Choroid plexus epithelial cell (primary cell): Measurements from ENCODE around the gene LGI2.

Source experiments
- DNase-seq: peaks from one replicate; pipeline ENCODE4 v3.0.0-alpha.2; 2010; ENCODE audit warnings: low read depth
- H3K4me3 ChIP-seq: 2 replicates; pipeline ENCODE4 v1.5.1; 2011; ENCODE audit warnings: low read depth, mild to moderate bottlenecking, control low read depth, low read length, moderate library complexity
- TF ChIP-seq, protein P1 (sequence below): conservative IDR thresholded peaks from 2 replicates; pipeline ENCODE4 v1.5.1; 2011; ENCODE audit warnings: low read depth, mild to moderate bottlenecking, control low read depth, inconsistent platforms, low read length, moderate library complexity

The LGI2 gene

DNA sequence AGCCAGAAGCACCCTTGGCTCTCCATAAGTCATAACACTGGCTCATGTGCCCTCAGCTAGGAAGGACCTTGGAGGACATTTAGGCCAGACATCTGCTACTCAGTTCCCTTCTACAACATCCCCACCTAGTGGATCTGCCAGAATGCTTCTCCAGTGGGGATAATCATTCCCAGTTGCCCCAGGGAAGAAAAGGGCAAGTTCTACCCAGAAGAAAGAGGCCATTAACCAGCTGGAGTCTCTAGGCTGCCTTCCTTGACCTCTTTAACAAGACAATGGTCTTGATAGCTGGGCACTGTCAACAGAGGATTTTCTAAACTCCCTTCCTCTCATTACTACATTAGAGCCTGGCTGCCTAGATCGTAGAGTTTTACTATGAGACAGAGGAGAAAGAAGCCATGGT lies 42.0 kb downstream of the LGI2 start:
- DNase-seq = peak; percentile 55
- H3K4me3 ChIP-seq = no peak overlapping the region
- TF ChIP-seq, protein P1, sequence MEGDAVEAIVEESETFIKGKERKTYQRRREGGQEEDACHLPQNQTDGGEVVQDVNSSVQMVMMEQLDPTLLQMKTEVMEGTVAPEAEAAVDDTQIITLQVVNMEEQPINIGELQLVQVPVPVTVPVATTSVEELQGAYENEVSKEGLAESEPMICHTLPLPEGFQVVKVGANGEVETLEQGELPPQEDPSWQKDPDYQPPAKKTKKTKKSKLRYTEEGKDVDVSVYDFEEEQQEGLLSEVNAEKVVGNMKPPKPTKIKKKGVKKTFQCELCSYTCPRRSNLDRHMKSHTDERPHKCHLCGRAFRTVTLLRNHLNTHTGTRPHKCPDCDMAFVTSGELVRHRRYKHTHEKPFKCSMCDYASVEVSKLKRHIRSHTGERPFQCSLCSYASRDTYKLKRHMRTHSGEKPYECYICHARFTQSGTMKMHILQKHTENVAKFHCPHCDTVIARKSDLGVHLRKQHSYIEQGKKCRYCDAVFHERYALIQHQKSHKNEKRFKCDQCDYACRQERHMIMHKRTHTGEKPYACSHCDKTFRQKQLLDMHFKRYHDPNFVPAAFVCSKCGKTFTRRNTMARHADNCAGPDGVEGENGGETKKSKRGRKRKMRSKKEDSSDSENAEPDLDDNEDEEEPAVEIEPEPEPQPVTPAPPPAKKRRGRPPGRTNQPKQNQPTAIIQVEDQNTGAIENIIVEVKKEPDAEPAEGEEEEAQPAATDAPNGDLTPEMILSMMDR = peak; percentile 70

- TF ChIP-seq, protein P1 = peak; percentile 13
- H3K4me3 ChIP-seq = no peak overlapping the region
- DNase-seq = no peak
Measured at GRCh38 chr4:24984602-24985532, 45.9 kb downstream of the LGI2 start.

- no peak for DNase-seq
- TF ChIP-seq, protein P1 = no peak
- H3K4me3 ChIP-seq = no peak overlapping the region
Measured at GRCh38 chr4:24980740-24981139, 50.0 kb downstream of the LGI2 start.

DNA sequence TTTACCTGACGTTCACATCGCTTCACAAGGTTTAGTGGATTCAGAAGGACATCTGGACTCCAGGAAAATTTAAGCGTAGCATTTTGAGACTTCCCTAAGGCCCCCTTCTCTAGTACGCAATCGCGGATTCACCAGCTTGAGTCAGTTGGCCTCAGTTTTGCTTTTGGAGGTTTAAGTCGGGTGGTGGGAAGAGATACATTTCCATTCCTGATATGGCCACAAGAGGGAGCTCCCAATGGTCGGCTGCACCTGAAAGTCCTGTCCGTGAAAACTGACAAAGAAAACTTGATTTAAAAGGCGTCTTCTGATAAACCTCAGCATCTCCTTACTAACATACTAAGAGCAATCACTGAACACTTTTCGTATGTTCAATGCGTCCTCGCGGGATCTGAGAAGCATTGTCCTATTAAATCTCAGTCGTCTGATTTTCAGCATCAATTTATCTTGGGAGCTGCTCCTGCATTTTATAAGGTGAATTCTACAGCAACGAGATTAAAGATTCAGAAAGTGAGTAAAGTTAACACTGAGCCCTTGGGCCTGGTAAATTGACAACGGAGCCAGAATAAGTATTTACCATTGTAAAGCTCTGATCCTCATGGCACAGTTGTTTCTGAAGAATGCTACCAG lies 50.6 kb downstream of the LGI2 start:
- no peak overlapping the region for H3K4me3 ChIP-seq
- peak; percentile 81 for DNase-seq
- TF ChIP-seq, protein P1 = peak; percentile 96

DNA sequence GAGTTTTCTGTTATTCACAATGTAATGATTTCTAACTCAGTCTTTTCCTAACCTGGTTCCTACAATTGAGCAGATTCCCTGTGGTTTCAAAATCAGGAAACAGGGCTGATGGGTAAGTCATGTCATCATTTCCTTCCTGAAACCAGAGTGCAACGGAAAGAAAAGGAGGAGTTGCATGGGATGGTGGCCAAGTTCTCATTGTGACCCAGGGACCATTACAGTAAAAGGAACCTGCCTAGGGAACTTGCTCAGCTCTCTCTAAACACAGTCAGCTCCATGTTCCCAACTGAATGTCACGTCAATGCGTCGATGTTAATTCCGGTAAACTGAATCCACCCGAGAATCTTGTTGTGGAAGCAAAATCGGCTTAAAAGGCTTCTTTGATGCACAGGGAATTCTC lies 51.2 kb downstream of the LGI2 start:
- TF ChIP-seq, protein P1 = no peak
- H3K4me3 ChIP-seq = no peak overlapping the region
- peak; percentile 14 for DNase-seq

DNA sequence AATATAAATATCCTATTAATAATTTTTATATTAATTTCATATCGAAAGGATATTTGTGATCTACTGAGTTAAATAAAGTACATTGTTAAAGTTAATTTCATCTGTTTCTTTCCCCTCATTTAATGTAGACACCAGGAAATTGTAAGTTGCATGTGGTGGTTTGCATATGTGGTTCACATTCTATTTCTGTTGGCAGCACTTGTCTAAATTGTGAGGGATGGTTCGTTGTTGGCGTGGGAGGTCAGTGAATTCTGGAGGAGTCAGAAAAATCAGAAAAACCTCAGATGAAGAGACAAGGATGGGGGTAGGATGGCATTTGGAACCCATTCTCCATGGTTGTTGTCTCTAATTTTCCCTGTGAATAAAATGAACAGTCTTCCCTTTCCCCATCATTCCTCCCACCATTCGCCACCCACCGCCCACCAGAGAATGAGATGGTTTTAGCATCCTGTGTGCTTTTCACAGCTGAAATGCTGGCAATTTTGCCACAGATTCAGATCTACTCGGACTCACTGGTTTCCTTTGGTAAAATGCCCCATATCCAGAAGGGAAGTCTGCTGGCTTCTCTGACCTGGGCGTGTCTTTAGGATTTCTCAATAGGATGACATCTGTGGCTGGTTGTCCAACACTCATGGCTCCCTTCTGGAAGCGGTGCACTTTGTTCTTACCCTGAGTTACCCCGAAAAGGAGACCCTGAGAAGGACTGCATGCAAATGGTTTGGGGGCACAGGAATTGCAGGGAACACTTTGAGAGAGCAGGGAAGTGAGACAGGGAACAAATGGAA lies 52.3 kb downstream of the LGI2 start:
- no peak overlapping the region for H3K4me3 ChIP-seq
- DNase-seq = no peak
- TF ChIP-seq, protein P1 = no peak
